GM23338 (cell line): ENCODE measurements around the gene SMIM41. TPM values are rescaled to one million over a fixed set of nuclear protein-coding genes. Genes with fewer than 3 reads are reported as not detected.

ENCODE experiments used
- ATAC-seq: fragments of 200-7000 bp; cut with Tn5 transposase; 3 replicates; pipeline ENCODE4 v1.9.1; 2020
- DNase-seq: peaks from one replicate; pipeline ENCODE4 v3.0.0-alpha.2; 2015; ENCODE audit warnings: low spot score
- H2AFZ ChIP-seq: fragments of 200-600 bp; sonication (generic); 2 replicates; pipeline ENCODE4 v1.8.0; 2016; ENCODE audit warnings: antibody characterized with exemption, mild to moderate bottlenecking, moderate library complexity
- H3F3A ChIP-seq: fragments of 200-600 bp; sonication (generic); replicated peaks from 2 replicates; pipeline ENCODE4 v1.8.0; 2017; ENCODE audit warnings: antibody characterized with exemption, mixed run types, low read depth
- H3K27ac ChIP-seq: fragments of 200-600 bp; sonication (generic); 2 replicates; pipeline ENCODE4 v1.6.1; 2016; ENCODE audit warnings: low read depth
- H3K27me3 ChIP-seq: fragments of 200-600 bp; sonication (generic); 2 replicates; pipeline ENCODE4 v1.8.0; 2016; ENCODE audit warnings: mild to moderate bottlenecking, mixed run types, moderate library complexity; ENCODE audit not compliant: insufficient read depth
- H3K36me3 ChIP-seq: fragments of 200-600 bp; sonication (generic); 2 replicates; pipeline ENCODE4 v1.8.0; 2016; ENCODE audit warnings: mild to moderate bottlenecking; ENCODE audit not compliant: insufficient read depth
- H3K4me1 ChIP-seq: fragments of 200-600 bp; sonication (generic); 2 replicates; pipeline ENCODE4 v1.8.0; 2016; ENCODE audit warnings: mild to moderate bottlenecking, moderate library complexity; ENCODE audit not compliant: insufficient read depth
- H3K4me2 ChIP-seq: fragments of 200-600 bp; sonication (generic); 2 replicates; pipeline ENCODE4 v1.7.1; 2017; ENCODE audit warnings: mixed run types
- H3K4me3 ChIP-seq: fragments of 200-600 bp; sonication (generic); 2 replicates; pipeline ENCODE4 v1.6.1; 2016; ENCODE audit warnings: mixed run types
- H3K79me2 ChIP-seq: fragments of 200-600 bp; sonication (generic); replicated peaks from 2 replicates; pipeline ENCODE4 v1.8.0; 2017; ENCODE audit warnings: mild to moderate bottlenecking; ENCODE audit not compliant: insufficient read depth
- H3K9me2 ChIP-seq: fragments of 200-600 bp; sonication (generic); 2 replicates; pipeline ENCODE4 v1.8.0; 2017; ENCODE audit not compliant: insufficient read depth
- H4K20me1 ChIP-seq: fragments of 200-600 bp; sonication (generic); replicated peaks from 2 replicates; pipeline ENCODE4 v1.8.0; 2017; ENCODE audit warnings: mild to moderate bottlenecking; ENCODE audit not compliant: insufficient read depth
- H3K27ac Mint-ChIP-seq: 2 replicates; pipeline ENCODE4 v1.8.0; 2020; ENCODE audit warnings: inconsistent platforms, mild to moderate bottlenecking, moderate library complexity, mixed read lengths
- H3K27me3 Mint-ChIP-seq: 3 replicates; pipeline ENCODE4 v1.8.0; 2022; ENCODE audit warnings: low read depth, mild to moderate bottlenecking, moderate library complexity, mixed read lengths, inconsistent platforms; ENCODE audit not compliant: insufficient read depth, poor library complexity
- H3K36me3 Mint-ChIP-seq: 3 replicates; pipeline ENCODE4 v1.8.0; 2021; ENCODE audit warnings: low read depth, mild to moderate bottlenecking, inconsistent platforms, moderate library complexity, mixed read lengths
- H3K4me1 Mint-ChIP-seq: 3 replicates; pipeline ENCODE4 v1.8.0; 2020; ENCODE audit warnings: mild to moderate bottlenecking, inconsistent platforms, mixed read lengths
- H3K4me3 Mint-ChIP-seq: 3 replicates; pipeline ENCODE4 v1.8.0; 2021; ENCODE audit warnings: moderate library complexity, mild to moderate bottlenecking, inconsistent platforms, mixed read lengths
- H3K9me3 Mint-ChIP-seq: 3 replicates; pipeline ENCODE4 v1.8.0; 2020; ENCODE audit warnings: moderate library complexity, mild to moderate bottlenecking, inconsistent platforms, mixed read lengths
- CREB1 ChIP-seq: fragments of 250-450 bp; sonication (Bioruptor Pico); IDR thresholded peaks from 2 replicates; pipeline ENCODE4 v1.5.0; 2020; ENCODE audit warnings: low read depth, mild to moderate bottlenecking, moderate library complexity
- CTCF ChIP-seq, 2 experiments: fragments of 200-600 bp in 1 of 2; sonication (generic) in 1 of 2; conservative IDR thresholded peaks; 2 replicates each; pipeline versions ENCODE4 v1.5.1 to v1.6.1; 2016 to 2017; ENCODE audit warnings: antibody characterized with exemption in 2 of 2, low read depth in 2 of 2, mild to moderate bottlenecking in 2 of 2, moderate library complexity in 1 of 2
- ETS1 ChIP-seq: IDR thresholded peaks from 2 replicates; pipeline ENCODE4 v1.6.1; 2016; ENCODE audit warnings: antibody characterized with exemption
- EZH2 ChIP-seq: fragments of 200-600 bp; sonication (generic); IDR thresholded peaks from one replicate; pipeline ENCODE4 v1.8.0; 2017; ENCODE audit warnings: antibody characterized with exemption, mild to moderate bottlenecking, low read depth; ENCODE audit not compliant: unreplicated experiment
- EZH2phosphoT487 ChIP-seq: fragments of 200-600 bp; sonication (generic); IDR thresholded peaks from one replicate; pipeline ENCODE4 v1.8.1; 2018; ENCODE audit warnings: antibody characterized with exemption; ENCODE audit not compliant: unreplicated experiment
- JUNB ChIP-seq: IDR thresholded peaks from one replicate; pipeline ENCODE4 v1.6.1; 2016; ENCODE audit warnings: antibody characterized with exemption; ENCODE audit not compliant: unreplicated experiment
- NANOG ChIP-seq: IDR thresholded peaks from 2 replicates; pipeline ENCODE4 v1.6.1; 2016; ENCODE audit warnings: antibody characterized with exemption, borderline replicate concordance
- POLR2AphosphoS5 ChIP-seq: IDR thresholded peaks from 2 replicates; pipeline ENCODE4 v1.6.1; 2016; ENCODE audit warnings: antibody characterized with exemption, low read depth
- REST ChIP-seq: IDR thresholded peaks from one replicate; pipeline ENCODE4 v1.6.1; 2018; ENCODE audit warnings: antibody characterized with exemption; ENCODE audit not compliant: unreplicated experiment
- STAT1 ChIP-seq: IDR thresholded peaks from one replicate; pipeline ENCODE4 v1.6.1; 2016; ENCODE audit warnings: antibody characterized with exemption; ENCODE audit not compliant: unreplicated experiment
- ZNF114 ChIP-seq: fragments of 250-450 bp; sonication (Bioruptor Pico); IDR thresholded peaks from 2 replicates; pipeline ENCODE4 v1.5.0; 2020; ENCODE audit warnings: mild to moderate bottlenecking, moderate library complexity
- ZNF331 ChIP-seq: fragments of 250-450 bp; sonication (Bioruptor Pico); IDR thresholded peaks from 2 replicates; pipeline ENCODE4 v1.5.0; 2020; ENCODE audit warnings: low read depth, mild to moderate bottlenecking, moderate library complexity
- ZNF462 ChIP-seq: fragments of 250-450 bp; sonication (Bioruptor Pico); IDR thresholded peaks from 2 replicates; pipeline ENCODE4 v1.5.0; 2020; ENCODE audit warnings: mild to moderate bottlenecking, moderate library complexity
- polyA plus RNA-seq: library from polyadenylated mRNA; unstranded; fragments of >200 nt; fragmentation: Nextera tagmentation; extraction: Ambion mirVana; gene quantifications from 2 replicates; pipeline ENCODE4 v1.2.1, GENCODE V29; 2016
- total RNA-seq: library from RNA; depleted of rRNA; stranded (reverse); fragments of >200 nt; shearing (Covaris generic); gene quantifications from 2 replicates; pipeline ENCODE4 v1.2.3, GENCODE V29; 2014

The SMIM41 gene
- total and polyA plus RNA-seq, 2 experiments from 2014 or later = 0.66 TPM

GRCh38 chr12:52061470-52062166 is 17.9 kb upstream of the SMIM41 start:
- no peak for TF ChIP-seq JUNB
- no peak for TF ChIP-seq ETS1
- TF ChIP-seq STAT1 = no peak
- TF ChIP-seq EZH2 = no peak
- no peak for TF ChIP-seq ZNF114 (CRISPR knock-in tag)
- TF ChIP-seq ZNF331 (CRISPR knock-in tag) = no peak
- TF ChIP-seq REST = no peak
- no peak for TF ChIP-seq EZH2phosphoT487
- no peak for TF ChIP-seq CREB1 (CRISPR knock-in tag)
- no peak for TF ChIP-seq ZNF462 (CRISPR knock-in tag)
- no peak for TF ChIP-seq CTCF (conservative IDR thresholded peaks at IDR 0.05; ENCODE audit: low read depth in 2 of 2)
- no peak for TF ChIP-seq POLR2AphosphoS5
- TF ChIP-seq NANOG = no peak
- Mint-ChIP-seq H3K36me3 (peaks cover 7% of the 10 kb centered on the region), H3K4me3 (no peak overlapping the region), H3K9me3 (no peaks in the 10 kb centered on the region), H3K27ac (no peak overlapping the region), H3K27me3 (peaks cover 14% of the 10 kb centered on the region), H3K4me1 (peaks cover 2% of the 10 kb centered on the region; the same call in 1 of the 3 replicates)
- Histone ChIP-seq H3K4me2 (no peak overlapping the region), H3K9me2 (no peaks in the 10 kb centered on the region), H3K79me2 (no peaks in the 10 kb centered on the region), H4K20me1 (no peaks in the 10 kb centered on the region), H2AFZ (no peak overlapping the region), H3K27me3 (no peaks in the 10 kb centered on the region), H3K4me3 (no peak overlapping the region), H3K36me3 (no peaks in the 10 kb centered on the region), H3K4me1 (no peaks in the 10 kb centered on the region), H3F3A (no peaks in the 10 kb centered on the region), H3K27ac (no peak overlapping the region)
- DNase-seq (no peak), ATAC-seq (no peak)
